ENCODE data around the gene EVI5.
"Not testable (repeated sequence)": the region's sequence is repeated elsewhere in the genome, so short reads cannot be mapped to it uniquely, and the experiment has no call there.

The EVI5 gene

GRCh38 chr1:92749024-92749634 lies 35.8 kb downstream of the EVI5 start:
- in situ Hi-C loops (cut with MboI; ENCODE audit: low sequenced_read_pairs), result no loop called here

DNA sequence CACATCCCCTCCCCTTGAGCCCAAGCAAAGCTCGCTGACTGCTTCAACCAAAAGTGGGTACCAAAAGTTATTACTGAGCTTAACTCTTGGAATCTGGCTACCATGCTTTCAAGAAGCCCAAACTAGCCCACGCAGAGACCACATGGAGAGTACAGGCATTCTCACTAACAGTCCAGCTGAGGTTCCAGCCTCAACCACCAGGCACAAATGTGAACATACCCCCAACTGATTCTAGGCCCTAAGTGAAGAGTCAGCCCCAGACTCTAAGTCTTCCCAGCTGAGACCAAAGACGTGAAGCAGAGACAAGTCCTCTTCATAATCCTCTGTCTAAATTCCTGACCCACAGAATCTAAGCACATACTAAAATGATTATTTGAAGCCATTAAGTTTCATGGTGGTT lies 36.8 kb downstream of the EVI5 start:
- in situ Hi-C loops (cut with MboI; ENCODE audit: low sequenced_read_pairs), result no loop called here

GRCh38 chr1:92747735-92748134 lies 37.2 kb downstream of the EVI5 start:
- in situ Hi-C loops (cut with MboI; ENCODE audit: low sequenced_read_pairs), result no loop called here

DNA sequence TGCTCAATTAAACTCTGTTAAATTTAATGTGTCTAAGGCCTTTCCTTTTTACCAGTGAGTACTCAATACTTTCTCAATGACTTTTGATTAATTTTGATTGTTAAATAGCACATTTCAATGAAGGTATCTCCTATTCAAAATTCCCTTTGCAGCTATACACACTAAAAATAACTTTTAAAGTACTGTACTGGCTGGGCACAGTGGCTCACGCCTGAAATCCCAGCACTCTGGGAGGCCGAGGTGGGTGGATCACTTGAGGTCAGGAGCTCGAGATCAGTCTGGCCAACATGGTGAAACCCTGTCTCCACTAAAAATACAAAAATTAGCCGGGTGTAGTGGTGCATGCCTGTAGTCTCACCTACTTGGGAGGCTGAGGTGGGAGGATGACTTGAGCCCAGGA lies 38.7 kb downstream of the EVI5 start:
- in situ Hi-C loops (cut with MboI; ENCODE audit: low sequenced_read_pairs), result not testable (repeated sequence)

- in situ Hi-C loops (cut with MboI; ENCODE audit: low sequenced_read_pairs), result no loop called here
These were observed 41.7 kb downstream of the EVI5 start for GRCh38 chr1:92743221-92743620.

GRCh38 chr1:92739669-92740524 lies 45.0 kb downstream of the EVI5 start:
- in situ Hi-C loops (cut with MboI; ENCODE audit: low sequenced_read_pairs), result no loop called here

GRCh38 chr1:92736395-92736794 lies 48.5 kb downstream of the EVI5 start:
- in situ Hi-C loops (cut with MboI; ENCODE audit: low sequenced_read_pairs), result no loop called here

DNA sequence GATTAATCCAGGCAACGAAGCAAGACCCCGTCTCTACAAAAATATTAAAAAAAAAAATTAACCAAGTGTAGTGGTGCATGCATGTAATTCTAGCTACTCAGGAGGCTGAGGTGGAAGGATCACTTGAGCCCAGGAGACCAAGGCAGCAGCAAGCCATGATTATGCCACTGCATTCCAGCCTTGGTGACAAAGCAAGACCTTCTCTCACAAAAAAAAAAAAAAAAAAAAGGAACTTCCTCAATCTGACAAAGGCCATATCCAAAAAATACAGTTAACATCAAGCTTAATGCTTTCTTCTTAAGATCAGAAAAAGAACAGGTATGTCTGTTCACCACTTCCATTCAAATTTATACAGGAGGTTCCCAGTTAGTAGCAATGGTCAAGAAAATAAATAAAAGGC lies 54.4 kb downstream of the EVI5 start:
- in situ Hi-C loops (cut with MboI; ENCODE audit: low sequenced_read_pairs), result no loop called here

DNA sequence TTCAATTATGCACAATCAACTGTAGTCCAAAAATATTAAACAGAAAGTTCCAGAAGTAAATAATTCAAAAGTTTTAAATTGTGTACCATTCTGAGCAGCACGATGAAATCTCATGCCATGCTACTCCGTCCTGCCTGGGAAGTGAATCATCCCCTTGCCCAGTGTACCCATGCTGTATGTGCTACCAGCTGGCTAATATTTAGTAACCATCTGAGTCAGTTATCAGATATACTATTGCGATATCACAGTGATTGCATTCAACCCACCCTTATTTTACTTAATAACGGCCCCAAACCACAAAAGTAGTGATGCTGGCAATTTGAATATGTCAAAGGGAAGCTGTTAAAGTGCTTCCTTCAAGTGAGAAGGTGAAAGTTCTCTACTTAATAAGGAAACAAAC lies 56.2 kb downstream of the EVI5 start:
- in situ Hi-C loops (cut with MboI; ENCODE audit: low sequenced_read_pairs), result no loop called here

GRCh38 chr1:92723713-92724112 lies 61.2 kb downstream of the EVI5 start:
- in situ Hi-C loops (cut with MboI; ENCODE audit: low sequenced_read_pairs), result not testable (repeated sequence)

- in situ Hi-C loops (cut with MboI; ENCODE audit: low sequenced_read_pairs), result no loop called here
These were observed 63.0 kb downstream of the EVI5 start for GRCh38 chr1:92721886-92722285.

DNA sequence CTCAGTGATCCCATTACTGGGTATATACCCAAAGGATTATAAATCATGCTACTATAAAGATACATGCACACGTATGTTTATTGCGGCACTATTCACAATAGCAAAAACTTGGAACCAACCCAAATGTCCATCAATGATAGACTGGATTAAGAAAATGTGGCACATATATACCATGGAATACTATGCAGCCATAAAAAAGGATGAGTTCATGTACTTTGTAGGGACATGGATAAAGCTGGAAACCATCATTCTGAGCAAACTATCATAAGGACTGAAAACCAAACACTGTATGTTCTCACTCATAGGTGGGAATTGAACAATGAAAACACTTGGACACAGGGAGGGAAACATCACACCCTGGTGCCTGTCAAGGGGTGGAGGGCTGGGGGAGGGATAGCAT lies 63.8 kb downstream of the EVI5 start:
- in situ Hi-C loops (cut with MboI; ENCODE audit: low sequenced_read_pairs), result not testable (repeated sequence)

DNA sequence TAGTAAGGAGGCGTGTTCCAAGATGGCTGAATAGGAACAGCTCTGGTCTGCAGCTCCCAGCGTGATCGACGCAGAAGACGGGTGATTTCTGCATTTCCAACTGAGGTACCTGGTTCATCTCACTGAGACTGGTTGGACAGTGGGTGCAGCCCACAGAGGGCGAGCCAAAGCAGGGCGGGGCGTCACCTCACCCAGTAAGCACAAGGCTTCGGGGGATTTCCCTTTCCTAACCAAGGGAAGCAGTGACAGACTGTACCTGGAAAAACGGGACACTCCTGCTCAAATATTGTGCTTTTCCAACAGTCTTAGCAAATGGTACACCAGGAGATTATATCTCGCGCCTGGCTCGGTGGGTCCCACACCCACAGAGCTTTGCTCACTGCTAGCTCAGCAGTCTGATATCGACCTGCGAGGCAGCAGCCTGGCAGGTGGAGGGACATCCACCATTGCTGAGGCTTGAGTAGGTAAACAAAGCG lies 69.4 kb downstream of the EVI5 start:
- in situ Hi-C loops (cut with MboI; ENCODE audit: low sequenced_read_pairs), result not testable (repeated sequence)

DNA sequence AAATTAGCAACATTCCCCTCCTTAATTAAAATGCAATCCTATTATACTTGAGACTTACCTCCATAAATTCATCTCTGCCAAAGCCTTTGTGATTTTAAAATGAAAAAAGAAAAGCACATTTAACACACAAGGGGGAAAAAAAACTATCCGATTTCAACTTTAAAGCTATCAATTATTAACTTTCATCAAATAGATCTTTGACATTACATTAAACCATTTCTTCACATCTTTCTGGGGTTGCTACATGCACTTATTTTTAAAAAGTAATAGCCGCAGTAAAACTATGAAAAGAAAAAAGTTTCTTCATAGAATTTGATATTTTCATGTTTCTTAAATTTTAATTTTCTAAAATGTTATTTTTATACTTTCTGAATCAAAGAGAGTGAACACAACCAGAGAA lies 71.0 kb downstream of the EVI5 start:
- in situ Hi-C loops (cut with MboI; ENCODE audit: low sequenced_read_pairs), result no loop called here

DNA sequence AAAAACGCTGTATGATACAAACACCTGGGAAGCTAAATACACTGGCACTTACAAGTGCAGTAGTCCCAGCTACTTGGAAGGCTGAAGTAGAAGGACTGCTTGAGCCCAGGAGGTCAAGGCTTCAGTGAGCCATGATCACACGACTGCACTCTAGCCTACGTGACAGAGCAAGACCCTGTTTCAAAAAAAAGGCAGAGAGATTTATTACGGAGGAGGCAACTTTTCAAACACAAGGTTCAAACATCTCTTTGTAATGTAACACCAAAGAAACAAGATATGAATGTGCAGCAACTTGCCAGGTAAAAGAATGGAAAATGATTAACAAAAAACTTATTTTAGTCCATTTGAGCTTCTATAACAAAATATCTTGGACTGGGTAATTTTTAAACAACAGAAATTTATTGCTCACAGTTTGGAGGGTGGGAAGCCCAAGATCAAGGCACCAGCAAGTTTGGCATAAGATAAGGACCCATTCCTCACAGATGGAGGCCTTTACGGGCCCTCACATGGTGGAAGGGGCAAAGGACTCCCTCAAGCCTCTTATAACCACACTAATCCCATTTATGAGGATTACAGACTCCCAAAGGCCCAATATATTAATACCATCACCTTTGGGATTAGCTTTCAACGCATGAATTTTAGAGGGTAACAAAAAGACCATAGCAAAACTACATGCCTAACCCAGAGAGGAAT lies 73.3 kb downstream of the EVI5 start:
- in situ Hi-C loops (cut with MboI; ENCODE audit: low sequenced_read_pairs), result no loop called here

DNA sequence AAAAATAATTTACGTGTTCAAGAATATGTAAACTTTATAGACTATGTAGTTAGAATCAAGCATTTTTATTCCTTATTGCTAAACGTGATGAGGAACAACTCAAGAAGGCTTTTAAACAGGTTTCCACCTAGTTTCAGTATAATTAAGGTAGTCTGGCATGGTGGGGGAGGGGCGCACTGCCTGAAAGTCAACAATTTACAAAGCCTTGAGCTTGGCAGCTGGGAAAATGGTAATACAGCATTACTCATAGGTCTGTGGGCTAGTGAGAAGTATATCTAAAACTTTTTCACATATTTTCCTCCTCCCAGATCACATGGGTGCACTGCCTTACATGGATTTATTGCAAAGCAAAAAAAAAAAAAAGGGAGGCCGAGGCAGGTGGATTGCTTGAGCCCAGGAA lies 75.2 kb downstream of the EVI5 start:
- in situ Hi-C loops (cut with MboI; ENCODE audit: low sequenced_read_pairs), result no loop called here

- in situ Hi-C loops (cut with MboI; ENCODE audit: low sequenced_read_pairs), result no loop called here
These were observed 76.4 kb downstream of the EVI5 start for GRCh38 chr1:92708368-92708950.

DNA sequence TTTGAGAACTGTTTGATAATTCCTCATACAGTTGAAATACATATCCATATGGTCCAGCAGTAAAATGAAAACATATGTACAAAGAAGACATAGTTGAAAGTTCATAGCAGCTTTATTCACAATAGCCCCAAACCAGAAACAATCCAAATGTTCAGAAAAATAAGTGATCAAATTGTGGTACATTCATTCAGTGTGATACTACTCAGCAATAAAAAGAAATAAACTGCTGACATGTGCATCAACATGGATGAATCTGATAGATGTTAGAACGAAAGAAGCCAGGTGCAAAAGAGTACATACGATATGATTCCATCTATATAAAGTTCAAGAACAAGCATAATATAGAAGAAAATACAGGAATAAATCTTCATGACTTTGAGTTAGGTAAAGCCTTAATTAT lies 77.2 kb downstream of the EVI5 start:
- in situ Hi-C loops (cut with MboI; ENCODE audit: low sequenced_read_pairs), result no loop called here

DNA sequence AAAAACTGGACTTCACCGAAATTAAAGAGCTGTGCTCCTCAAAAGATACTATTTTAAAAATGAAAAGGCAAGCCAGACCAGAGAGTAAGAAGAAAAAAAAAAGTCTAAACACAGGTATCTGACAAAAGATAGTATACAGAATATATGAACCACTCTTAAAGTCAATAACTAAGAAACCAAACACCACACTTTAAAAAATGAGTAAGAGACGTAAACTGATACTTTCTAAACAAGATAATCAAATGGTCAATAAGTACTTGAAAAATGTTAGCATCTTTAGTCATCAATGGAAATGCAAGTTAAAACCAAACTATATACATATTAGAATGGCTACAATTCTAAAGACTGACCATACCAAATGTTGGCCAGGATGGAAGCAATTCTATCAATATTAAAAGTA lies 77.6 kb downstream of the EVI5 start:
- in situ Hi-C loops (cut with MboI; ENCODE audit: low sequenced_read_pairs), result no loop called here

GRCh38 chr1:92705446-92705845 lies 79.5 kb downstream of the EVI5 start:
- in situ Hi-C loops (cut with MboI; ENCODE audit: low sequenced_read_pairs), result no loop called here

- in situ Hi-C loops (cut with MboI; ENCODE audit: low sequenced_read_pairs), result no loop called here
These were observed 83.8 kb downstream of the EVI5 start for GRCh38 chr1:92701147-92701546.

Data from HL-60/S4 treated with phorbol 12-myristate 13-acetate at 8.2 ng/mL for 4 days and 3 days (cell line).